Measurements from ENCODE around the gene ANKS1A.
A peak's percentile ranks its signal among the peaks of the same experiment; 100 is the strongest.
"Not testable (repeated sequence)": the region's sequence is repeated elsewhere in the genome, so short reads cannot be mapped to it uniquely, and the experiment has no call there.

ANKS1A gene

GRCh38 chr6:34992376-34992775 lies 103.3 kb downstream of the ANKS1A start:
- no peak for DNase-seq
- ATAC-seq, result no peak

- no peak for DNase-seq
- no peak for ATAC-seq
These were observed 104.2 kb downstream of the ANKS1A start for GRCh38 chr6:34993213-34993612.

- no peak for ATAC-seq
- no peak for DNase-seq
These were observed 105.6 kb downstream of the ANKS1A start for GRCh38 chr6:34994693-34995092.

GRCh38 chr6:34998417-34998816 lies 109.4 kb downstream of the ANKS1A start:
- not testable (repeated sequence) for ATAC-seq, DNase-seq

GRCh38 chr6:34999153-34999552 lies 110.1 kb downstream of the ANKS1A start:
- not testable (repeated sequence) for ATAC-seq, DNase-seq

- DNase-seq, ATAC-seq: not testable (repeated sequence)
These were observed 110.9 kb downstream of the ANKS1A start for GRCh38 chr6:34999962-35000361.

- not testable (repeated sequence) for ATAC-seq
These were observed 112.3 kb downstream of the ANKS1A start for GRCh38 chr6:35001349-35001748.

GRCh38 chr6:35003886-35004530 lies 115.0 kb downstream of the ANKS1A start:
- DNase-seq, ATAC-seq: not testable (repeated sequence)

More at GRCh38 chr6:35001349-35001748, 112.3 kb downstream of the ANKS1A start:
- DNase-seq, result not testable (repeated sequence)

- ATAC-seq (no peak), DNase-seq (no peak)
These were observed 118.0 kb downstream of the ANKS1A start for GRCh38 chr6:35007016-35007415.

GRCh38 chr6:35008858-35009257 lies 119.8 kb downstream of the ANKS1A start:
- DNase-seq, result no peak
- ATAC-seq, result no peak

GRCh38 chr6:35011096-35012041 lies 122.3 kb downstream of the ANKS1A start:
- ATAC-seq (peak; percentile 85), DNase-seq (no peak)

GRCh38 chr6:35013701-35014100 lies 124.6 kb downstream of the ANKS1A start:
- ATAC-seq, result no peak

GRCh38 chr6:35014341-35014740 lies 125.3 kb downstream of the ANKS1A start:
- no peak for ATAC-seq
- DNase-seq, result no peak

More at GRCh38 chr6:35013701-35014100, 124.6 kb downstream of the ANKS1A start:
- DNase-seq, result no peak

GRCh38 chr6:35014786-35015185 lies 125.7 kb downstream of the ANKS1A start:
- no peak for ATAC-seq

GRCh38 chr6:35015476-35015875 lies 126.4 kb downstream of the ANKS1A start:
- no peak for DNase-seq
- ATAC-seq, result no peak

More at GRCh38 chr6:35014786-35015185, 125.7 kb downstream of the ANKS1A start:
- no peak for DNase-seq

- no peak for ATAC-seq
- no peak for DNase-seq
These were observed 126.9 kb downstream of the ANKS1A start for GRCh38 chr6:35015996-35016395.

GRCh38 chr6:35016502-35017321 lies 127.7 kb downstream of the ANKS1A start:
- ATAC-seq, result no peak
- DNase-seq, result no peak

GRCh38 chr6:35017411-35018181 lies 128.5 kb downstream of the ANKS1A start:
- DNase-seq (no peak), ATAC-seq (no peak)

GRCh38 chr6:35018182-35018519 lies 129.1 kb downstream of the ANKS1A start:
- ATAC-seq, result no peak
- no peak for DNase-seq

- ATAC-seq (no peak), DNase-seq (no peak)
These were observed 129.7 kb downstream of the ANKS1A start for GRCh38 chr6:35018746-35019145.

- DNase-seq (no peak), ATAC-seq (no peak)
These were observed 130.1 kb downstream of the ANKS1A start for GRCh38 chr6:35019171-35019570.

Data from stimulated activated naive CD8-positive, alpha-beta T cell treated with anti-CD3 and anti-CD28 coated beads, Interleukin-15, Interleukin-2, amounts not matched to agents 100 U/mL and 50 U/mL, for 24 hours (primary cell).